ENCODE measurements around the gene C6orf136.
A peak's percentile ranks its signal among the peaks of the same experiment; 100 is the strongest.

C6orf136 gene

GRCh38 chr6:30640481-30640880 lies 6.5 kb upstream of the C6orf136 start:
- TF ChIP-seq CTCF (conservative IDR thresholded peaks at IDR 0.05) (no peak), ZFX (IDR thresholded peaks at IDR 0.05) (no peak)

GRCh38 chr6:30641048-30641447 lies 5.9 kb upstream of the C6orf136 start:
- no peak for TF ChIP-seq ZFX (IDR thresholded peaks at IDR 0.05)
- H3K27ac ChIP-seq: no peak overlapping the region

More at GRCh38 chr6:30640481-30640880, 6.5 kb upstream of the C6orf136 start:
- H3K27ac ChIP-seq: no peak overlapping the region

- TF ChIP-seq ZFX (IDR thresholded peaks at IDR 0.05) (no peak), CTCF (conservative IDR thresholded peaks at IDR 0.05) (no peak)
- H3K27ac ChIP-seq: no peak overlapping the region
Observed at GRCh38 chr6:30643656-30644055, 3.3 kb upstream of the C6orf136 start.

- no peak overlapping the region for H3K27ac ChIP-seq
- no peak for TF ChIP-seq ZFX (IDR thresholded peaks at IDR 0.05)
Observed at GRCh38 chr6:30644769-30645168, 2.2 kb upstream of the C6orf136 start.

- TF ChIP-seq CTCF (conservative IDR thresholded peaks at IDR 0.05): no peak
- no peak for TF ChIP-seq ZFX (IDR thresholded peaks at IDR 0.05)
- no peak overlapping the region; the same call in 1 of the 2 replicates for H3K27ac ChIP-seq
Observed at GRCh38 chr6:30645989-30646388, 944 bp upstream of the C6orf136 start.

GRCh38 chr6:30647242-30648116 lies 546 bp downstream of the C6orf136 start:
- H3K27ac ChIP-seq: peak overlapping the region; percentile 99
- TF ChIP-seq ZFX (IDR thresholded peaks at IDR 0.05) (peak; percentile 82), CTCF (conservative IDR thresholded peaks at IDR 0.05) (no peak)

GRCh38 chr6:30651143-30651542 lies 4.2 kb downstream of the C6orf136 start:
- no peak overlapping the region for H3K27ac ChIP-seq
- TF ChIP-seq CTCF (conservative IDR thresholded peaks at IDR 0.05): no peak
- no peak for TF ChIP-seq ZFX (IDR thresholded peaks at IDR 0.05)

GRCh38 chr6:30654798-30655742 lies 8.1 kb downstream of the C6orf136 start:
- TF ChIP-seq CTCF (conservative IDR thresholded peaks at IDR 0.05) (no peak), ZFX (IDR thresholded peaks at IDR 0.05) (no peak)
- no peak overlapping the region for H3K27ac ChIP-seq

Data from C4-2B (cell line).